ENCODE results near the gene RND3.

The RND3 gene

GRCh38 chr2:150476809-150477302 is 10.6 kb downstream of the RND3 start:
- in situ Hi-C loops (cut with MboI; ENCODE audit: low sequenced_read_pairs, unreplicated experiment), result no loop called here
- TF ChIP-seq CTCF (IDR thresholded peaks at IDR 0.05; ENCODE audit: borderline replicate concordance, control extremely low read depth, extremely low read depth, insufficient read depth, missing control alignments), result no peak
- no peak for DNase-seq (ENCODE audit: low spot score)

- in situ Hi-C loops (cut with MboI; ENCODE audit: low sequenced_read_pairs, unreplicated experiment), result no loop called here
- DNase-seq (ENCODE audit: low spot score), result no peak
- TF ChIP-seq CTCF (IDR thresholded peaks at IDR 0.05; ENCODE audit: borderline replicate concordance, control extremely low read depth, extremely low read depth, insufficient read depth, missing control alignments), result no peak
These were observed 11.2 kb downstream of the RND3 start for GRCh38 chr2:150476286-150476685.

- TF ChIP-seq CTCF (IDR thresholded peaks at IDR 0.05; ENCODE audit: borderline replicate concordance, control extremely low read depth, extremely low read depth, insufficient read depth, missing control alignments), result no peak
- DNase-seq (ENCODE audit: low spot score), result no peak
- in situ Hi-C loops (cut with MboI; ENCODE audit: low sequenced_read_pairs, unreplicated experiment), result no loop called here
These were observed 11.8 kb downstream of the RND3 start for GRCh38 chr2:150475479-150476250.

GRCh38 chr2:150474326-150475074 is 13.0 kb downstream of the RND3 start:
- TF ChIP-seq CTCF (IDR thresholded peaks at IDR 0.05; ENCODE audit: borderline replicate concordance, control extremely low read depth, extremely low read depth, insufficient read depth, missing control alignments), result no peak
- no peak for DNase-seq (ENCODE audit: low spot score)
- in situ Hi-C loops (cut with MboI; ENCODE audit: low sequenced_read_pairs, unreplicated experiment), result no loop called here

- DNase-seq (ENCODE audit: low spot score), result no peak
- in situ Hi-C loops (cut with MboI; ENCODE audit: low sequenced_read_pairs, unreplicated experiment), result no loop called here
- no peak for TF ChIP-seq CTCF (IDR thresholded peaks at IDR 0.05; ENCODE audit: borderline replicate concordance, control extremely low read depth, extremely low read depth, insufficient read depth, missing control alignments)
These were observed 13.7 kb downstream of the RND3 start for GRCh38 chr2:150473767-150474166.

GRCh38 chr2:150472511-150472899 is 15.0 kb downstream of the RND3 start:
- in situ Hi-C loops (cut with MboI; ENCODE audit: low sequenced_read_pairs, unreplicated experiment), result no loop called here
- no peak for DNase-seq (ENCODE audit: low spot score)
- no peak for TF ChIP-seq CTCF (IDR thresholded peaks at IDR 0.05; ENCODE audit: borderline replicate concordance, control extremely low read depth, extremely low read depth, insufficient read depth, missing control alignments)

Measured in GM13976 (cell line).